BE2C (cell line): ENCODE results near the gene STIP1.

Source experiments
- DNase-seq: peaks from one replicate; pipeline ENCODE4 v3.0.0-alpha.2; 2020
- H3K27me3 ChIP-seq: fragments of 250-450 bp; sonication (Bioruptor Pico); 2 replicates; pipeline ENCODE4 v1.5.1; 2020; ENCODE audit warnings: mild to moderate bottlenecking
- H3K36me3 ChIP-seq: fragments of 250-450 bp; sonication (Bioruptor Pico); 2 replicates; pipeline ENCODE4 v1.5.1; 2020; ENCODE audit warnings: mild to moderate bottlenecking
- H3K4me1 ChIP-seq: fragments of 250-450 bp; sonication (Bioruptor Pico); 2 replicates; pipeline ENCODE4 v1.5.1; 2020
- H3K4me3 ChIP-seq: 2 replicates; pipeline ENCODE4 v1.5.1; 2011; ENCODE audit warnings: low read depth, low read length
- H3K9me3 ChIP-seq: fragments of 250-450 bp; sonication (Bioruptor Pico); 2 replicates; pipeline ENCODE4 v1.5.1; 2020
- TF ChIP-seq, protein P1 (sequence below): IDR thresholded peaks from 2 replicates; pipeline ENCODE4 v1.5.1; 2012; ENCODE audit warnings: mild to moderate bottlenecking, low read depth, low read length

Gene STIP1

DNA sequence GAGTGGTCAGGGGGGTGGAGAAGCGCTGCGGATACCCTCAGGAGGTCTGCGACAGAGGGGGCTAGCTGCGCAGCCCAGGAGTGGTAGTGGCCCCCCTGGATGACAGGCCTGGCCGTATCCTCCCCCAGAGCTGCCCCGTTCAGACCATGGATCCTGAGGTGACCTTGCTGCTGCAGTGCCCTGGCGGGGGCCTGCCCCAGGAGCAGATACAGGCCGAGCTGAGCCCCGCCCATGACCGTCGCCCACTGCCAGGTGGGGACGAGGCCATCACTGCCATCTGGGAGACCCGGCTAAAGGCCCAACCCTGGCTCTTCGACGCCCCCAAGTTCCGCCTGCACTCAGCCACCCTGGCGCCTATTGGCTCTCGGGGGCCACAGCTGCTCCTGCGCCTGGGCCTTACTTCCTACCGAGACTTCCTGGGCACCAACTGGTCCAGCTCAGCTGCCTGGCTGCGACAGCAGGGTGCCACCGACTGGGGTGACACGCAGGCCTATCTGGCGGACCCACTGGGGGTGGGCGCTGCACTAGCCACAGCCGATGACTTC, 40.6 kb downstream of the STIP1 start:
- no peaks in the 10 kb centered on the region for H3K27me3 ChIP-seq
- no peak for DNase-seq
- peaks cover 8% of the 10 kb centered on the region for H3K4me1 ChIP-seq
- no peaks in the 10 kb centered on the region for H3K36me3 ChIP-seq
- H3K9me3 ChIP-seq, result no peaks in the 10 kb centered on the region
- peak overlapping the region; percentile 73 for H3K4me3 ChIP-seq
- TF ChIP-seq, protein P1, sequence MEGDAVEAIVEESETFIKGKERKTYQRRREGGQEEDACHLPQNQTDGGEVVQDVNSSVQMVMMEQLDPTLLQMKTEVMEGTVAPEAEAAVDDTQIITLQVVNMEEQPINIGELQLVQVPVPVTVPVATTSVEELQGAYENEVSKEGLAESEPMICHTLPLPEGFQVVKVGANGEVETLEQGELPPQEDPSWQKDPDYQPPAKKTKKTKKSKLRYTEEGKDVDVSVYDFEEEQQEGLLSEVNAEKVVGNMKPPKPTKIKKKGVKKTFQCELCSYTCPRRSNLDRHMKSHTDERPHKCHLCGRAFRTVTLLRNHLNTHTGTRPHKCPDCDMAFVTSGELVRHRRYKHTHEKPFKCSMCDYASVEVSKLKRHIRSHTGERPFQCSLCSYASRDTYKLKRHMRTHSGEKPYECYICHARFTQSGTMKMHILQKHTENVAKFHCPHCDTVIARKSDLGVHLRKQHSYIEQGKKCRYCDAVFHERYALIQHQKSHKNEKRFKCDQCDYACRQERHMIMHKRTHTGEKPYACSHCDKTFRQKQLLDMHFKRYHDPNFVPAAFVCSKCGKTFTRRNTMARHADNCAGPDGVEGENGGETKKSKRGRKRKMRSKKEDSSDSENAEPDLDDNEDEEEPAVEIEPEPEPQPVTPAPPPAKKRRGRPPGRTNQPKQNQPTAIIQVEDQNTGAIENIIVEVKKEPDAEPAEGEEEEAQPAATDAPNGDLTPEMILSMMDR, result no peak

GRCh38 chr11:64227405-64227956, 41.5 kb downstream of the STIP1 start:
- no peaks in the 10 kb centered on the region for H3K36me3 ChIP-seq
- peaks cover 8% of the 10 kb centered on the region for H3K4me1 ChIP-seq
- no peaks in the 10 kb centered on the region for H3K9me3 ChIP-seq
- TF ChIP-seq, protein P1, result no peak
- no peak for DNase-seq
- peak overlapping the region; percentile 73; the same call in 1 of the 2 replicates for H3K4me3 ChIP-seq
- H3K27me3 ChIP-seq, result no peaks in the 10 kb centered on the region

GRCh38 chr11:64229090-64229743, 43.2 kb downstream of the STIP1 start:
- Histone ChIP-seq H3K4me1 (no peaks in the 10 kb centered on the region; the same call in 1 of the 2 replicates), H3K27me3 (no peaks in the 10 kb centered on the region), H3K9me3 (no peaks in the 10 kb centered on the region), H3K4me3 (no peak overlapping the region), H3K36me3 (no peaks in the 10 kb centered on the region)
- TF ChIP-seq, protein P1, result no peak
- DNase-seq, result no peak

GRCh38 chr11:64229744-64230170, 43.8 kb downstream of the STIP1 start:
- Histone ChIP-seq H3K4me1 (no peaks in the 10 kb centered on the region; the same call in 1 of the 2 replicates), H3K27me3 (no peaks in the 10 kb centered on the region), H3K36me3 (no peaks in the 10 kb centered on the region), H3K4me3 (peak overlapping the region; percentile 65), H3K9me3 (no peaks in the 10 kb centered on the region)
- TF ChIP-seq, protein P1, result no peak
- DNase-seq, result no peak

GRCh38 chr11:64230171-64230984, 44.4 kb downstream of the STIP1 start, which contains the start of gene DNAJC4:
TSS of gene DNAJC4 (plus strand) at chr11:64230548. CDS start at chr11:64230855, 307 bp downstream.
- Histone ChIP-seq H3K4me1 (no peaks in the 10 kb centered on the region; the same call in 1 of the 2 replicates), H3K9me3 (no peaks in the 10 kb centered on the region), H3K36me3 (no peaks in the 10 kb centered on the region), H3K27me3 (no peaks in the 10 kb centered on the region), H3K4me3 (peak within 1 kb of the TSS; percentile 65)
- TF ChIP-seq, protein P1, result no peak
- peak; percentile 84 for DNase-seq
